Adrenal gland (tissue), 5 donors: ENCODE measurements around the gene CNGB1.

ENCODE experiments used
- POLR2A ChIP-seq, 2 donors: fragments of 450-650 bp; IDR thresholded peaks; one replicate each; pipeline ENCODE4 v1.6.1; 2017; ENCODE audit warnings: antibody characterized with exemption in 2 of 2, mild to moderate bottlenecking in 2 of 2, moderate library complexity in 1 of 2
- TF ChIP-seq, protein P1 (sequence below), 6 experiments: fragments of 450-650 bp in 4 of 6; fragments of 200-600 bp in 2 of 6; sonication (generic) in 1 of 6; IDR thresholded peaks; 1 replicate in 5 of 6; 2 replicates in 1 of 6; pipeline versions ENCODE4 v1.5.1 to v1.8.0; 2016 to 2021; ENCODE audit warnings: antibody characterized with exemption in 6 of 6, mild to moderate bottlenecking in 2 of 6, moderate library complexity in 1 of 6
- donor health status: DM: no; HTN: no; CAD: no.

DNA sequence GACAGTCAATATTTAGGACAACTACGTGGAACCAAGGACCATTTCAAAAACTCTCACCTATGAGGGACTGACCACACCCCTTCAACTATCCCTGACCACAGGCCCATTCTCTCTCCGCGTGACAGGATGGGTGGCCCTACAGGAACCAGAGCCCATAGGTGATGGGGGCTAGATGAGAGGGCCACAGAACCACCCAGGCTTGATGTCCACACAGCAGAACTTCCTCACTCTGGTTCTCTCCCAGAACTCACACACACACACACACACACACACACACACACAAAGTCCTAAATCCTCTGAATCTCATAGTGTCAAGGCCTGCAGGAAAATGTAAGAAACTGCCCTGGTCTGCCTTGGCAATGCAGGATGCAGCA lies 28.1 kb upstream of the CNGB1 start:
- TF ChIP-seq, protein P1, sequence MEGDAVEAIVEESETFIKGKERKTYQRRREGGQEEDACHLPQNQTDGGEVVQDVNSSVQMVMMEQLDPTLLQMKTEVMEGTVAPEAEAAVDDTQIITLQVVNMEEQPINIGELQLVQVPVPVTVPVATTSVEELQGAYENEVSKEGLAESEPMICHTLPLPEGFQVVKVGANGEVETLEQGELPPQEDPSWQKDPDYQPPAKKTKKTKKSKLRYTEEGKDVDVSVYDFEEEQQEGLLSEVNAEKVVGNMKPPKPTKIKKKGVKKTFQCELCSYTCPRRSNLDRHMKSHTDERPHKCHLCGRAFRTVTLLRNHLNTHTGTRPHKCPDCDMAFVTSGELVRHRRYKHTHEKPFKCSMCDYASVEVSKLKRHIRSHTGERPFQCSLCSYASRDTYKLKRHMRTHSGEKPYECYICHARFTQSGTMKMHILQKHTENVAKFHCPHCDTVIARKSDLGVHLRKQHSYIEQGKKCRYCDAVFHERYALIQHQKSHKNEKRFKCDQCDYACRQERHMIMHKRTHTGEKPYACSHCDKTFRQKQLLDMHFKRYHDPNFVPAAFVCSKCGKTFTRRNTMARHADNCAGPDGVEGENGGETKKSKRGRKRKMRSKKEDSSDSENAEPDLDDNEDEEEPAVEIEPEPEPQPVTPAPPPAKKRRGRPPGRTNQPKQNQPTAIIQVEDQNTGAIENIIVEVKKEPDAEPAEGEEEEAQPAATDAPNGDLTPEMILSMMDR (IDR thresholded peaks at IDR 0.05): no peak
- TF ChIP-seq POLR2A (IDR thresholded peaks at IDR 0.05): no peak
